SK-N-SH (cell line): ENCODE results near the gene AKAP4. TPM values are rescaled to one million over a fixed set of nuclear protein-coding genes. Genes with fewer than 3 reads are reported as not detected.

Source experiments
- CTCF ChIA-PET: fragments of 300-600, 350-600 bp; formaldehyde crosslinking; extraction: SDS; loops from one replicate; lab custom pipeline; 2021; lab: Yijun Ruan, JAX
- POLR2A ChIA-PET: fragments of 350-600 bp; sonication (Branson Sonifier 250); formaldehyde crosslinking; extraction: SDS; loops from one replicate; lab custom pipeline; 2020; ENCODE audit warnings: antibody characterized with exemption, inconsistent platforms; lab: Yijun Ruan, JAX
- DNase-seq: peaks from one replicate; pipeline ENCODE4 v3.0.0; 2012
- H2AFZ ChIP-seq: fragments of 200-600 bp; sonication (generic); 2 replicates; pipeline ENCODE4 v1.8.1; 2016; ENCODE audit warnings: antibody characterized with exemption, mild to moderate bottlenecking, low read depth
- H3F3A ChIP-seq: fragments of 200-600 bp; sonication (generic); replicated peaks from 2 replicates; pipeline ENCODE3; 2016; ENCODE audit warnings: antibody characterized with exemption, mild to moderate bottlenecking; ENCODE audit not compliant: insufficient read depth
- H3K27ac ChIP-seq, 2 experiments: fragments of 200-500 bp in 1 of 2; fragments of 200-600 bp in 1 of 2; sonication (Bioruptor generic) in 1 of 2; sonication (generic), shearing (Covaris generic) in 1 of 2; 2 replicates each; pipeline versions ENCODE4 v1.5.1 to v1.6.1; 2014 to 2016; ENCODE audit warnings: low read depth in 2 of 2, inconsistent platforms in 1 of 2, low read length in 1 of 2, mild to moderate bottlenecking in 1 of 2, mixed read lengths in 1 of 2
- H3K27me3 ChIP-seq: fragments of 200-600 bp; sonication (generic), shearing (Covaris generic); 2 replicates; pipeline ENCODE4 v1.6.1; 2016; ENCODE audit warnings: mixed run types; ENCODE audit not compliant: insufficient read depth
- H3K36me3 ChIP-seq, 2 experiments: fragments of 200-500 bp in 1 of 2; fragments of 200-600 bp in 1 of 2; sonication (Bioruptor generic) in 1 of 2; sonication (generic) in 1 of 2; replicated peaks in 1 of 2; 2 replicates each; pipeline versions ENCODE3 to v1.5.1; 2014 to 2016; ENCODE audit warnings: low read length in 1 of 2, mild to moderate bottlenecking in 1 of 2; ENCODE audit not compliant: insufficient read depth in 2 of 2, control insufficient read depth in 1 of 2
- H3K4me1 ChIP-seq, 2 experiments: fragments of 200-500 bp in 1 of 2; fragments of 200-600 bp in 1 of 2; sonication (Bioruptor generic) in 1 of 2; sonication (generic), shearing (Covaris generic) in 1 of 2; 2 replicates each; pipeline versions ENCODE4 v1.5.1 to v1.6.1; 2014 to 2016; ENCODE audit warnings: low read depth in 1 of 2, low read length in 1 of 2, mixed run types in 1 of 2; ENCODE audit not compliant: insufficient read depth in 2 of 2, control insufficient read depth in 1 of 2
- H3K4me2 ChIP-seq: fragments of 200-600 bp; sonication (generic), shearing (Covaris generic); 2 replicates; pipeline ENCODE4 v1.6.1; 2017; ENCODE audit warnings: mixed run types
- H3K4me3 ChIP-seq, 2 experiments: fragments of 200-500 bp in 1 of 2; fragments of 200-600 bp in 1 of 2; sonication (Bioruptor generic) in 1 of 2; sonication (generic), shearing (Covaris generic) in 1 of 2; 2 replicates each; pipeline versions ENCODE4 v1.5.1 to v1.8.1; 2014 to 2016; ENCODE audit warnings: low read depth in 2 of 2, inconsistent platforms in 1 of 2, low read length in 1 of 2, mild to moderate bottlenecking in 1 of 2, mixed read lengths in 1 of 2, moderate library complexity in 1 of 2
- H3K79me2 ChIP-seq: fragments of 200-600 bp; sonication (generic); 2 replicates; pipeline ENCODE4 v1.8.1; 2017; ENCODE audit warnings: mild to moderate bottlenecking; ENCODE audit not compliant: insufficient read depth
- H3K9ac ChIP-seq: fragments of 200-600 bp; sonication (generic); 2 replicates; pipeline ENCODE4 v1.6.1; 2017; ENCODE audit warnings: mixed run types
- H3K9me2 ChIP-seq: fragments of 200-600 bp; sonication (generic); 2 replicates; pipeline ENCODE4 v1.6.1; 2017; ENCODE audit warnings: mixed run types
- H3K9me3 ChIP-seq: fragments of 200-600 bp; sonication (generic); 2 replicates; pipeline ENCODE4 v1.6.1; 2017; ENCODE audit warnings: mixed run types, mild to moderate bottlenecking, moderate library complexity
- H4K20me1 ChIP-seq: fragments of 200-600 bp; sonication (generic); 2 replicates; pipeline ENCODE4 v1.6.1; 2017; ENCODE audit warnings: mild to moderate bottlenecking, mixed run types; ENCODE audit not compliant: insufficient read depth
- CHD2 ChIP-seq: fragments of 150-350 bp; IDR thresholded peaks from 2 replicates; pipeline ENCODE4 v1.6.1; 2018; ENCODE audit warnings: low read length; ENCODE audit not compliant: partially characterized antibody
- FOSL2 ChIP-seq: IDR thresholded peaks from 2 replicates; pipeline ENCODE4 v1.4.0; 2012; ENCODE audit warnings: low read depth, mild to moderate bottlenecking, moderate library complexity, borderline replicate concordance
- FOXJ3 ChIP-seq: sonication (generic); formaldehyde crosslinking; IDR thresholded peaks from 2 replicates; pipeline ENCODE4 v1.5.1; 2020; ENCODE audit warnings: mild to moderate bottlenecking, missing genetic modification reagents
- FOXM1 ChIP-seq: IDR thresholded peaks from 2 replicates; pipeline ENCODE4 v1.4.0; 2012; ENCODE audit warnings: low read depth, mild to moderate bottlenecking
- NFIC ChIP-seq: IDR thresholded peaks from 2 replicates; pipeline ENCODE4 v1.4.0; 2012; ENCODE audit warnings: borderline replicate concordance
- POLR2AphosphoS5 ChIP-seq: IDR thresholded peaks from 2 replicates; pipeline ENCODE4 v1.6.1; 2012; ENCODE audit warnings: low read depth, low read length
- WGBS: methylation state at CpG from one replicate; pipeline ENCODE4 v1.1.6; 2017; ENCODE audit warnings: low lambda C conversion rate; 5-methylcytosine and 5-hydroxymethylcytosine counted together
- polyA plus RNA-seq, 3 experiments: library from polyadenylated mRNA; depleted of rRNA; stranded (reverse); fragments of >200 nt; gene quantifications; 2 replicates each; pipeline ENCODE4 v1.2.3, GENCODE V29; 2012
- TF ChIP-seq, protein P1 (sequence below): IDR thresholded peaks from 2 replicates; pipeline ENCODE4 v1.4.0; 2012; ENCODE audit warnings: low read depth, borderline replicate concordance
- TF ChIP-seq, protein P2 (sequence below): IDR thresholded peaks from 2 replicates; pipeline ENCODE4 v1.6.1; 2012; ENCODE audit warnings: mild to moderate bottlenecking, low read depth, low read length, moderate library complexity
- TF ChIP-seq, protein P3 (sequence below): IDR thresholded peaks from 2 replicates; pipeline ENCODE4 v1.4.0; 2012; ENCODE audit warnings: low read depth
- TF ChIP-seq, protein P4 (sequence below): fragments of 150-350 bp; IDR thresholded peaks from 2 replicates; pipeline ENCODE4 v1.6.1; 2017; ENCODE audit warnings: antibody characterized with exemption, low read length, low read depth, borderline replicate concordance

Gene AKAP4
- polyA plus RNA-seq, 1 of the 3 experiments (the other 2 are of a cell fraction) = not detected

DNA sequence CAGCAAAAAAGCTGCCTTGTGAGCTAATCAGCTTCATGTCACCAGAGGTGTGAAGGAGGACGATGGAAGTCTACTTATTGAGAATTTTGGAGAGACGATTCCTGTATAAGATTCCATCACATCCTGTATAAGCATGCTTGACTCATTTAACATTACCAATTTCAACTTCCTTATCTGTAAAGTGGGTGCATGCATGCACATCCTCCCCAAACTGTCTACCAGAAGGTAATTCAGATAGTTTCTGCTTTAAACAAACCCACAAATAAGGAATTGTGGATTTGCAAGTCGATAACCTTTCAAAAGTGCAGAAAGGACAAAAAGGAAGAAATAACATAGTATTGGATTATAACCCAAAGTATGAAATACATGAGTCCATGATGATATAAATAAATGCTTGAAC, 31.1 kb downstream of the AKAP4 start:
- no peaks in the 10 kb centered on the region for H3K9me3 ChIP-seq
- H3K9me2 ChIP-seq = no peaks in the 10 kb centered on the region
- POLR2A ChIA-PET = no interaction called here
- H3K4me2 ChIP-seq = no peak overlapping the region
- no peaks in the 10 kb centered on the region for H3K36me3 ChIP-seq
- no peaks in the 10 kb centered on the region; the same call in 1 of the 2 replicates for H3K27me3 ChIP-seq
- H3K9ac ChIP-seq = no peak overlapping the region
- H4K20me1 ChIP-seq = no peaks in the 10 kb centered on the region
- no peaks in the 10 kb centered on the region for H3F3A ChIP-seq
- TF ChIP-seq CHD2 (no peak), FOXM1 (no peak), POLR2AphosphoS5 (no peak), NFIC (no peak), FOSL2 (no peak), FOXJ3 (CRISPR knock-in tag) (no peak)
- TF ChIP-seq, protein P1, sequence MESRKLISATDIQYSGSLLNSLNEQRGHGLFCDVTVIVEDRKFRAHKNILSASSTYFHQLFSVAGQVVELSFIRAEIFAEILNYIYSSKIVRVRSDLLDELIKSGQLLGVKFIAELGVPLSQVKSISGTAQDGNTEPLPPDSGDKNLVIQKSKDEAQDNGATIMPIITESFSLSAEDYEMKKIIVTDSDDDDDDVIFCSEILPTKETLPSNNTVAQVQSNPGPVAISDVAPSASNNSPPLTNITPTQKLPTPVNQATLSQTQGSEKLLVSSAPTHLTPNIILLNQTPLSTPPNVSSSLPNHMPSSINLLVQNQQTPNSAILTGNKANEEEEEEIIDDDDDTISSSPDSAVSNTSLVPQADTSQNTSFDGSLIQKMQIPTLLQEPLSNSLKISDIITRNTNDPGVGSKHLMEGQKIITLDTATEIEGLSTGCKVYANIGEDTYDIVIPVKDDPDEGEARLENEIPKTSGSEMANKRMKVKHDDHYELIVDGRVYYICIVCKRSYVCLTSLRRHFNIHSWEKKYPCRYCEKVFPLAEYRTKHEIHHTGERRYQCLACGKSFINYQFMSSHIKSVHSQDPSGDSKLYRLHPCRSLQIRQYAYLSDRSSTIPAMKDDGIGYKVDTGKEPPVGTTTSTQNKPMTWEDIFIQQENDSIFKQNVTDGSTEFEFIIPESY = no peak
- TF ChIP-seq, protein P2, sequence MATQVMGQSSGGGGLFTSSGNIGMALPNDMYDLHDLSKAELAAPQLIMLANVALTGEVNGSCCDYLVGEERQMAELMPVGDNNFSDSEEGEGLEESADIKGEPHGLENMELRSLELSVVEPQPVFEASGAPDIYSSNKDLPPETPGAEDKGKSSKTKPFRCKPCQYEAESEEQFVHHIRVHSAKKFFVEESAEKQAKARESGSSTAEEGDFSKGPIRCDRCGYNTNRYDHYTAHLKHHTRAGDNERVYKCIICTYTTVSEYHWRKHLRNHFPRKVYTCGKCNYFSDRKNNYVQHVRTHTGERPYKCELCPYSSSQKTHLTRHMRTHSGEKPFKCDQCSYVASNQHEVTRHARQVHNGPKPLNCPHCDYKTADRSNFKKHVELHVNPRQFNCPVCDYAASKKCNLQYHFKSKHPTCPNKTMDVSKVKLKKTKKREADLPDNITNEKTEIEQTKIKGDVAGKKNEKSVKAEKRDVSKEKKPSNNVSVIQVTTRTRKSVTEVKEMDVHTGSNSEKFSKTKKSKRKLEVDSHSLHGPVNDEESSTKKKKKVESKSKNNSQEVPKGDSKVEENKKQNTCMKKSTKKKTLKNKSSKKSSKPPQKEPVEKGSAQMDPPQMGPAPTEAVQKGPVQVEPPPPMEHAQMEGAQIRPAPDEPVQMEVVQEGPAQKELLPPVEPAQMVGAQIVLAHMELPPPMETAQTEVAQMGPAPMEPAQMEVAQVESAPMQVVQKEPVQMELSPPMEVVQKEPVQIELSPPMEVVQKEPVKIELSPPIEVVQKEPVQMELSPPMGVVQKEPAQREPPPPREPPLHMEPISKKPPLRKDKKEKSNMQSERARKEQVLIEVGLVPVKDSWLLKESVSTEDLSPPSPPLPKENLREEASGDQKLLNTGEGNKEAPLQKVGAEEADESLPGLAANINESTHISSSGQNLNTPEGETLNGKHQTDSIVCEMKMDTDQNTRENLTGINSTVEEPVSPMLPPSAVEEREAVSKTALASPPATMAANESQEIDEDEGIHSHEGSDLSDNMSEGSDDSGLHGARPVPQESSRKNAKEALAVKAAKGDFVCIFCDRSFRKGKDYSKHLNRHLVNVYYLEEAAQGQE = no peak
- TF ChIP-seq, protein P3, sequence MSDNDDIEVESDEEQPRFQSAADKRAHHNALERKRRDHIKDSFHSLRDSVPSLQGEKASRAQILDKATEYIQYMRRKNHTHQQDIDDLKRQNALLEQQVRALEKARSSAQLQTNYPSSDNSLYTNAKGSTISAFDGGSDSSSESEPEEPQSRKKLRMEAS = no peak
- TF ChIP-seq, protein P4, sequence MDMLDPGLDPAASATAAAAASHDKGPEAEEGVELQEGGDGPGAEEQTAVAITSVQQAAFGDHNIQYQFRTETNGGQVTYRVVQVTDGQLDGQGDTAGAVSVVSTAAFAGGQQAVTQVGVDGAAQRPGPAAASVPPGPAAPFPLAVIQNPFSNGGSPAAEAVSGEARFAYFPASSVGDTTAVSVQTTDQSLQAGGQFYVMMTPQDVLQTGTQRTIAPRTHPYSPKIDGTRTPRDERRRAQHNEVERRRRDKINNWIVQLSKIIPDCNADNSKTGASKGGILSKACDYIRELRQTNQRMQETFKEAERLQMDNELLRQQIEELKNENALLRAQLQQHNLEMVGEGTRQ = no peak
- TF ChIP-seq, all 33 proteins: peak for 0
- no peak overlapping the region for H2AFZ ChIP-seq
- no peak overlapping the region for H3K27ac ChIP-seq
- 21% methylated on average over 3 of the region's 3 CpGs for WGBS
- H3K79me2 ChIP-seq = no peaks in the 10 kb centered on the region
- H3K4me3 ChIP-seq = no peak overlapping the region
- H3K4me1 ChIP-seq = no peaks in the 10 kb centered on the region
- CTCF ChIA-PET = no interaction called here
- DNase-seq = no peak
